ENCODE results near the gene ASB2. TPM values are rescaled to one million over a fixed set of nuclear protein-coding genes. Genes with fewer than 3 reads are reported as not detected.

Gene ASB2
- polyA plus RNA-seq, 1 of the 3 experiments (the other 2 are of a cell fraction): 0.15 TPM

GRCh38 chr14:93991649-93992048 is 15.3 kb upstream of the ASB2 start:
- ChIA-PET CTCF (interaction anchor here (0.8 to 2.4 kb wide), 6 partner anchors 8 to 56 kb away, joined by 3 to 19 read pairs (median 9); no protein-coding TSS in a partner anchor), POLR2A (no interaction called here)
- H3K9ac ChIP-seq: no peak overlapping the region
- TF ChIP-seq, protein P1, sequence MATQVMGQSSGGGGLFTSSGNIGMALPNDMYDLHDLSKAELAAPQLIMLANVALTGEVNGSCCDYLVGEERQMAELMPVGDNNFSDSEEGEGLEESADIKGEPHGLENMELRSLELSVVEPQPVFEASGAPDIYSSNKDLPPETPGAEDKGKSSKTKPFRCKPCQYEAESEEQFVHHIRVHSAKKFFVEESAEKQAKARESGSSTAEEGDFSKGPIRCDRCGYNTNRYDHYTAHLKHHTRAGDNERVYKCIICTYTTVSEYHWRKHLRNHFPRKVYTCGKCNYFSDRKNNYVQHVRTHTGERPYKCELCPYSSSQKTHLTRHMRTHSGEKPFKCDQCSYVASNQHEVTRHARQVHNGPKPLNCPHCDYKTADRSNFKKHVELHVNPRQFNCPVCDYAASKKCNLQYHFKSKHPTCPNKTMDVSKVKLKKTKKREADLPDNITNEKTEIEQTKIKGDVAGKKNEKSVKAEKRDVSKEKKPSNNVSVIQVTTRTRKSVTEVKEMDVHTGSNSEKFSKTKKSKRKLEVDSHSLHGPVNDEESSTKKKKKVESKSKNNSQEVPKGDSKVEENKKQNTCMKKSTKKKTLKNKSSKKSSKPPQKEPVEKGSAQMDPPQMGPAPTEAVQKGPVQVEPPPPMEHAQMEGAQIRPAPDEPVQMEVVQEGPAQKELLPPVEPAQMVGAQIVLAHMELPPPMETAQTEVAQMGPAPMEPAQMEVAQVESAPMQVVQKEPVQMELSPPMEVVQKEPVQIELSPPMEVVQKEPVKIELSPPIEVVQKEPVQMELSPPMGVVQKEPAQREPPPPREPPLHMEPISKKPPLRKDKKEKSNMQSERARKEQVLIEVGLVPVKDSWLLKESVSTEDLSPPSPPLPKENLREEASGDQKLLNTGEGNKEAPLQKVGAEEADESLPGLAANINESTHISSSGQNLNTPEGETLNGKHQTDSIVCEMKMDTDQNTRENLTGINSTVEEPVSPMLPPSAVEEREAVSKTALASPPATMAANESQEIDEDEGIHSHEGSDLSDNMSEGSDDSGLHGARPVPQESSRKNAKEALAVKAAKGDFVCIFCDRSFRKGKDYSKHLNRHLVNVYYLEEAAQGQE (IDR thresholded peaks at IDR 0.05; ENCODE audit: low read depth, low read length): no peak
- TF ChIP-seq FOXM1 (IDR thresholded peaks at IDR 0.05; ENCODE audit: low read depth) (no peak), YY1 (IDR thresholded peaks at IDR 0.05; ENCODE audit: low read depth) (no peak), SMC3 (IDR thresholded peaks at IDR 0.05; ENCODE audit: low read depth, low read length) (no peak), PBX3 (IDR thresholded peaks at IDR 0.05) (no peak), RAD21 (IDR thresholded peaks at IDR 0.05; ENCODE audit: low read length) (no peak), RFX5 (IDR thresholded peaks at IDR 0.05; ENCODE audit: low read length) (no peak), RCOR1 (IDR thresholded peaks at IDR 0.05; ENCODE audit: low read length) (no peak), ZBTB33 (IDR thresholded peaks at IDR 0.05; ENCODE audit: borderline replicate concordance, low read depth) (no peak), FOSL2 (IDR thresholded peaks at IDR 0.05; ENCODE audit: borderline replicate concordance, low read depth) (no peak), TEAD4 (IDR thresholded peaks at IDR 0.05; ENCODE audit: borderline replicate concordance, insufficient read depth) (no peak), SIN3A (IDR thresholded peaks at IDR 0.05; ENCODE audit: borderline replicate concordance, low read depth, low read length) (no peak)
- 87% methylated on average over 4 of the region's 4 CpGs for WGBS (ENCODE audit: low lambda C conversion rate)
- no peaks in the 10 kb centered on the region for H3K27me3 ChIP-seq (ENCODE audit: insufficient read depth)
- no peaks in the 10 kb centered on the region for H3K9me2 ChIP-seq
- H3K79me2 ChIP-seq (ENCODE audit: insufficient read depth): no peaks in the 10 kb centered on the region
- H3K36me3 ChIP-seq (replicated peaks in 1 of 2; ENCODE audit: control insufficient read depth in 1 of 2, insufficient read depth in 2 of 2, low read length in 1 of 2): no peaks in the 10 kb centered on the region
- no peaks in the 10 kb centered on the region for H3K9me3 ChIP-seq
- no peak overlapping the region for H3K27ac ChIP-seq (ENCODE audit: low read depth in 2 of 2, low read length in 1 of 2)
- H3K4me3 ChIP-seq (ENCODE audit: low read depth in 2 of 2, low read length in 1 of 2): no peak overlapping the region
- DNase-seq: no peak
- H2AFZ ChIP-seq (ENCODE audit: low read depth): no peak overlapping the region
- H3K4me2 ChIP-seq: no peak overlapping the region
- H3F3A ChIP-seq (replicated peaks; ENCODE audit: insufficient read depth): peaks cover 10% of the 10 kb centered on the region
- peaks cover 7 to 11% of the 10 kb centered on the region in 2 experiments; a peak in 3 of 4 replicates for H3K4me1 ChIP-seq (ENCODE audit: control insufficient read depth in 1 of 2, insufficient read depth in 2 of 2, low read depth in 1 of 2, low read length in 1 of 2)
- no peaks in the 10 kb centered on the region for H4K20me1 ChIP-seq (ENCODE audit: insufficient read depth)

Measured in SK-N-SH (cell line).